MM.1S (cell line): ENCODE measurements around the gene SUGP1.

Experiments
- DNase-seq: peaks from one replicate; pipeline ENCODE4 v3.0.0-alpha.2; 2015
- H2AFZ ChIP-seq: fragments of 300-600 bp; sonication (generic); 2 replicates; pipeline ENCODE4 v1.6.0; 2016; ENCODE audit warnings: antibody characterized with exemption, low read length
- H3F3A ChIP-seq: fragments of 300-600 bp; sonication (generic); 2 replicates; pipeline ENCODE4 v1.6.1; 2016; ENCODE audit warnings: mild to moderate bottlenecking, antibody characterized with exemption, low read length, moderate library complexity, mixed read lengths; ENCODE audit not compliant: insufficient read depth
- H3K27ac ChIP-seq: fragments of 300-600 bp; sonication (generic); 2 replicates; pipeline ENCODE4 v1.5.1; 2016; ENCODE audit warnings: mild to moderate bottlenecking, low read length
- H3K27me3 ChIP-seq: fragments of 300-600 bp; sonication (generic); replicated peaks from 2 replicates; pipeline ENCODE4 v1.6.0; 2016; ENCODE audit warnings: low read length; ENCODE audit not compliant: insufficient read depth
- H3K36me3 ChIP-seq: fragments of 300-600 bp; sonication (generic); replicated peaks from 2 replicates; pipeline ENCODE4 v1.6.1; 2016; ENCODE audit warnings: mild to moderate bottlenecking, low read length, mixed read lengths; ENCODE audit not compliant: insufficient read depth
- H3K4me1 ChIP-seq: fragments of 300-600 bp; sonication (generic); 2 replicates; pipeline ENCODE4 v1.6.1; 2016; ENCODE audit warnings: low read length, mixed read lengths
- H3K4me2 ChIP-seq: fragments of 300-600 bp; sonication (generic); 2 replicates; pipeline ENCODE4 v1.6.0; 2016; ENCODE audit warnings: low read depth, low read length
- H3K4me3 ChIP-seq: fragments of 300-600 bp; sonication (generic); 2 replicates; pipeline ENCODE4 v1.5.1; 2016; ENCODE audit warnings: low read length, mixed read lengths
- H3K79me2 ChIP-seq: fragments of 300-600 bp; sonication (generic); 2 replicates; pipeline ENCODE4 v1.6.1; 2016; ENCODE audit warnings: mixed run types, low read length, mixed read lengths
- H3K9ac ChIP-seq: fragments of 300-600 bp; sonication (generic); 2 replicates; pipeline ENCODE4 v1.6.1; 2016; ENCODE audit warnings: low read length, mixed read lengths
- H3K9me2 ChIP-seq: fragments of 300-600 bp; sonication (generic); replicated peaks from 2 replicates; pipeline ENCODE4 v1.6.1; 2016; ENCODE audit warnings: mild to moderate bottlenecking, low read length, mixed read lengths; ENCODE audit not compliant: insufficient read depth
- H3K9me3 ChIP-seq: fragments of 300-600 bp; sonication (generic); replicated peaks from 2 replicates; pipeline ENCODE4 v1.6.1; 2016; ENCODE audit warnings: mild to moderate bottlenecking, low read length, mixed read lengths; ENCODE audit not compliant: insufficient read depth
- H4K20me1 ChIP-seq: fragments of 300-600 bp; sonication (generic); 2 replicates; pipeline ENCODE4 v1.6.1; 2016; ENCODE audit warnings: mild to moderate bottlenecking, low read length, moderate library complexity, mixed read lengths; ENCODE audit not compliant: insufficient read depth
- EZH2 ChIP-seq: fragments of 300-600 bp; sonication (generic); optimal IDR thresholded peaks from 2 replicates; pipeline ENCODE3; 2017; ENCODE audit warnings: low read depth, mild to moderate bottlenecking, antibody characterized with exemption, low read length, mixed read lengths
- EZH2phosphoT487 ChIP-seq: fragments of 300-600 bp; sonication (generic); IDR thresholded peaks from 2 replicates; pipeline ENCODE4 v1.6.1; 2018; ENCODE audit warnings: antibody characterized with exemption, low read length
- TF ChIP-seq, protein P1 (sequence below): fragments of 300-600 bp; sonication (generic); IDR thresholded peaks from 2 replicates; pipeline ENCODE4 v1.5.1; 2016; ENCODE audit warnings: antibody characterized with exemption, low read length, mixed read lengths

SUGP1 gene

DNA sequence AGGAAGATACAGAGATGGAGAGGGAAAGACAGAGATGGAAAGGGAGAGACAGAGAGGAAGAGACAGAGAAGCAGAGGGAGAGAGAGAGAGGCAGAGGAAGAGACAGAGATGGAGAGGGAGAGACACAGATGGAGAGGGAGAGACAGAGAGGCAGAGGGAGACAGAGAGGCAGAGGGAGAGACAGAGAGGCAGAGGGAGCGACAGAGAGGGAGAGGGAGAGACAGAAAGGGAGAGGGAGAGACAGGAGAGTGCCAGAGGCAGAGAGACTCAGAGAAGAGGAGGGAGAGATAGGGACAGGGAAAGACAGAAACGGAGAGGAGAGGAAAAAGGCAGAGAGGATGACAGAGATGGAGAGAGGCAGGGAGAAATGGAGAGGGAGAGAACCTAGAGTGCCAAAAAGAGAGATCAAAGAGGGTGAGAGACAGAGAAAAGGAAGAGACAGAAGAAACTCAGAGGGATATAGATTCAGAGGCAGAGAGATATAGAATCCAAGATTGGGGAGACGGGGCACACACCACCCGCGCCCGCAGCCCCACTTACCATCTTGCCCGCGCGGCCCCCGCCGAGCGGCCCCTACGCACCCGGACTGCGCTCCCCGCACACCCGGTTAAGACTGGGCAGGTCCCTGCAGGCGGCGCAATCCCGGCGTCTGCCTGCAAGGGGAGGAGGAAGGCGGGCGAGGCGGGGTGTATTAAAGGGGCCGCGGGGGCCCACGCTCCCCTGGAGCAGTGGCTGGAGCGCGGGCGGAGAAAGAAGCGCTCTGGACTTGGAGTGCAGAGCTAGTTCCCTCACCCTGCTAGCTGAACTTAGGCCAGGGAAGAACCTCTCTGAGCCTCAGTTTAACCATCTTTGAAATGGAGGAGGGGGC is 57.9 kb downstream of the SUGP1 start:
- no peak overlapping the region for H3K27ac ChIP-seq
- H3K9me2 ChIP-seq: no peaks in the 10 kb centered on the region
- H3F3A ChIP-seq: no peaks in the 10 kb centered on the region
- TF ChIP-seq EZH2phosphoT487: no peak
- no peak for TF ChIP-seq EZH2
- TF ChIP-seq, protein P1, sequence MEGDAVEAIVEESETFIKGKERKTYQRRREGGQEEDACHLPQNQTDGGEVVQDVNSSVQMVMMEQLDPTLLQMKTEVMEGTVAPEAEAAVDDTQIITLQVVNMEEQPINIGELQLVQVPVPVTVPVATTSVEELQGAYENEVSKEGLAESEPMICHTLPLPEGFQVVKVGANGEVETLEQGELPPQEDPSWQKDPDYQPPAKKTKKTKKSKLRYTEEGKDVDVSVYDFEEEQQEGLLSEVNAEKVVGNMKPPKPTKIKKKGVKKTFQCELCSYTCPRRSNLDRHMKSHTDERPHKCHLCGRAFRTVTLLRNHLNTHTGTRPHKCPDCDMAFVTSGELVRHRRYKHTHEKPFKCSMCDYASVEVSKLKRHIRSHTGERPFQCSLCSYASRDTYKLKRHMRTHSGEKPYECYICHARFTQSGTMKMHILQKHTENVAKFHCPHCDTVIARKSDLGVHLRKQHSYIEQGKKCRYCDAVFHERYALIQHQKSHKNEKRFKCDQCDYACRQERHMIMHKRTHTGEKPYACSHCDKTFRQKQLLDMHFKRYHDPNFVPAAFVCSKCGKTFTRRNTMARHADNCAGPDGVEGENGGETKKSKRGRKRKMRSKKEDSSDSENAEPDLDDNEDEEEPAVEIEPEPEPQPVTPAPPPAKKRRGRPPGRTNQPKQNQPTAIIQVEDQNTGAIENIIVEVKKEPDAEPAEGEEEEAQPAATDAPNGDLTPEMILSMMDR: no peak
- H2AFZ ChIP-seq: no peak overlapping the region
- H3K79me2 ChIP-seq: no peaks in the 10 kb centered on the region
- no peaks in the 10 kb centered on the region for H4K20me1 ChIP-seq
- H3K4me1 ChIP-seq: no peaks in the 10 kb centered on the region
- H3K36me3 ChIP-seq: no peaks in the 10 kb centered on the region
- peaks cover 42% of the 10 kb centered on the region for H3K27me3 ChIP-seq
- H3K9ac ChIP-seq: no peak overlapping the region
- no peak overlapping the region for H3K4me2 ChIP-seq
- H3K9me3 ChIP-seq: no peaks in the 10 kb centered on the region
- DNase-seq: no peak
- H3K4me3 ChIP-seq: no peak overlapping the region

DNA sequence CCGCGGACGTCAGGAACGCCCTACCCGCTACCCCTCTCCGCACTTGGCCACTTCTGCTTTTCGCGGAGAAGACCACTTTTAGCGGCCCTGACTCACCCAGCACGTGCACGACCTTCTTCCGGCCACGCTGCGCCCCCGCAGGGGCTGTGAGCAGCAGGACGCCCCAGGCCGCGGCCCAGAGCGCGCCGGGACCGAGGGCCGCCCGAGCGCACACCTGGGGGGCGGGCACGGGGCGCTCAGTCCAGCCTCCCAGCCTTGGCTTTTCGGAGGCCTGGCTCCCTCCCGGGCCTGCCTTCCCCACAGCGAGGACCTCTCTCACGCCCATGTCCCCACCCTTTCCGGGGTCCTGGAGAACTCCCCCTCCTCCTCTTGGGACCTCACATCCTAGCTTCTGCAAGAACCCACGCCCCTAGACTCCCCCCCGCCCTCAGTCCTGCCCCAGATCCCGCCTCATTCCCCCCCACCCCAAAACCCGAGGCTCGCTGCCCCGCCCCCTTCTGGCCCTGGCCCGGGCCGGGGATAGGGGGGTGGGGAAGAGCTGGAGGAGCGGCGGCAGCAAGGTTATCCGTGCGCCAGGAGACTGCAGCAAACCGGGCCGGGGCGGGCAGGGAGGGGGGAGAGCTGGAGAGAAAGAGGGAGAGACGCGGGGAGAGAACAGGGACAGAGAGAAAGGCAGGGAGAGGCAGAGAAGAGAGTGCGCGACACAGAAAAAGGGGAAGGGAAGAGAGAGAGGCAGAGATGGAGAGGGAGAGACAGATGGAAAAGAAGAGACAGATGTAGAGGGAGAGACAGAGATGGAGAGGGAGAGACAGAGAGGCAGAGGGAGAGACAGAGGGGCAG is 58.7 kb downstream of the SUGP1 start:
- Histone ChIP-seq H3K9ac (no peak overlapping the region), H3K4me3 (no peak overlapping the region), H3K9me2 (no peaks in the 10 kb centered on the region), H3K9me3 (no peaks in the 10 kb centered on the region), H3K4me2 (no peak overlapping the region), H3K27me3 (peaks cover 49% of the 10 kb centered on the region), H3K79me2 (no peaks in the 10 kb centered on the region), H4K20me1 (no peaks in the 10 kb centered on the region), H2AFZ (no peak overlapping the region), H3F3A (no peaks in the 10 kb centered on the region), H3K4me1 (no peaks in the 10 kb centered on the region), H3K27ac (no peak overlapping the region), H3K36me3 (no peaks in the 10 kb centered on the region)
- no peak for TF ChIP-seq EZH2phosphoT487
- TF ChIP-seq, protein P1: no peak
- no peak for DNase-seq

DNA sequence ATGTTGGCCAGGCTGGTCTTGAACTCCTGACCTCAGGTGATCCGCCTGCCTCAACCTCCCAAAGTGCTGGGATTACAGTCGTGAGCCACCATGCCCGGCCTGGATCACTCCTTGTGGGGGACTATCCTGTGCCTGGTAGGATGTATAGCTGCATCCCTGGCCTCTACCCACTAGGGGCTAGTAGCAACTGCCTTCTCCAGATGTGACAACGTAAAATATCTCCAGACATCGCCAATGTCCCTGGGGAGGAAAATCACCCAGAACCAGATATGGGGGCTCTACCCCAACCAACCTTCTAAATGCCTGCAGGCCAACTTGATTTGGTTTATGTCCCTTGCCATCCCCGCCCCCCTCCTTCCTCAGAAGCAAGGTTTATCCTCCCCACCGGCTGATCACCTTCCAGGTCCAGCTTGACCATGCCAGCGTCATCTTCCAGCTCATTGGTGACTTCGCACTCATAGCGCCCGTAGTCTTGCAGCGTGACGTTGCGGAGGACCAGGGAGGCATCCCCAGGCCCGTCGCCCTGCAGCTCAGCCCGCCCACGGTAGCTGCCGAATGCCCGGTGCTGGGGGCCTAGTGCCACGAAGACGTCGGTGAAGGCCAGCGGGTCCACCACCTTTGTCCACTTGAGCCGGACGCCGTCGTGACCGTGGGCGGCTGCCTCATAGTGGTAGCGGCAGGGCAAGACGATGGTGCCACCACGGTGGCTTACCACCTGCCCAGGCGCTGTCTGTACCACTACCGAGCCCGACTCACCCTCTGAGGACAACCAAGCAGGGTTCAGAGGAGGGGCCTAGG is 59.7 kb downstream of the SUGP1 start:
- Histone ChIP-seq H3K79me2 (no peaks in the 10 kb centered on the region), H3K9me3 (no peaks in the 10 kb centered on the region), H3F3A (no peaks in the 10 kb centered on the region), H3K9me2 (no peaks in the 10 kb centered on the region), H3K4me2 (no peak overlapping the region), H3K4me3 (no peak overlapping the region), H2AFZ (no peak overlapping the region), H3K27me3 (peaks cover 50% of the 10 kb centered on the region), H3K36me3 (no peaks in the 10 kb centered on the region), H3K27ac (no peak overlapping the region), H3K9ac (no peak overlapping the region), H4K20me1 (no peaks in the 10 kb centered on the region), H3K4me1 (no peaks in the 10 kb centered on the region)
- TF ChIP-seq, protein P1: no peak
- TF ChIP-seq EZH2 (no peak), EZH2phosphoT487 (no peak)
- no peak for DNase-seq
